Smooth muscle cell (in vitro differentiated cells): ENCODE data around the gene SMARCA4. TPM values are rescaled to one million over a fixed set of nuclear protein-coding genes. Genes with fewer than 3 reads are reported as not detected.

Experiments used
- DNase-seq: peaks from one replicate; lab custom pipeline; 2025; ENCODE audit not compliant: unreplicated experiment; lab: John Stamatoyannopoulos, UW
- H2AFZ ChIP-seq: fragments of 200-600 bp; sonication (generic); 2 replicates; pipeline ENCODE4 v1.6.0; 2016; ENCODE audit warnings: antibody characterized with exemption, low read depth, mild to moderate bottlenecking
- H3F3A ChIP-seq: fragments of 200-600 bp; sonication (generic); 2 replicates; pipeline ENCODE4 v1.6.0; 2017; ENCODE audit warnings: antibody characterized with exemption, low read depth
- H3K27ac ChIP-seq: fragments of 200-600 bp; sonication (generic); 2 replicates; pipeline ENCODE4 v1.5.1; 2016; ENCODE audit warnings: low read depth, mild to moderate bottlenecking
- H3K27me3 ChIP-seq: fragments of 200-600 bp; sonication (generic); 2 replicates; pipeline ENCODE4 v1.6.1; 2016; ENCODE audit warnings: low read depth, mild to moderate bottlenecking
- H3K36me3 ChIP-seq: fragments of 200-600 bp; sonication (generic); 2 replicates; pipeline ENCODE4 v1.5.1; 2016; ENCODE audit warnings: low read depth
- H3K4me1 ChIP-seq: fragments of 200-600 bp; sonication (generic); 2 replicates; pipeline ENCODE4 v1.5.1; 2016; ENCODE audit warnings: low read depth
- H3K4me2 ChIP-seq: fragments of 200-600 bp; sonication (generic); 2 replicates; pipeline ENCODE4 v1.6.0; 2016; ENCODE audit warnings: mild to moderate bottlenecking
- H3K4me3 ChIP-seq: fragments of 200-600 bp; sonication (generic); 2 replicates; pipeline ENCODE4 v1.5.1; 2016; ENCODE audit warnings: mild to moderate bottlenecking
- H3K79me2 ChIP-seq: fragments of 200-600 bp; sonication (generic); 2 replicates; pipeline ENCODE4 v1.6.0; 2016; ENCODE audit warnings: low read depth, mild to moderate bottlenecking
- H3K9ac ChIP-seq: fragments of 200-600 bp; sonication (generic); 2 replicates; pipeline ENCODE4 v1.6.0; 2016; ENCODE audit warnings: low read depth
- H3K9me3 ChIP-seq: fragments of 200-600 bp; sonication (generic); replicated peaks from 2 replicates; pipeline ENCODE4 v1.5.1; 2016; ENCODE audit warnings: low read depth
- H4K20me1 ChIP-seq: fragments of 200-600 bp; sonication (generic); 2 replicates; pipeline ENCODE4 v1.6.0; 2016; ENCODE audit warnings: low read depth
- CTCF ChIP-seq: fragments of 200-600 bp; sonication (generic); IDR thresholded peaks from 2 replicates; pipeline ENCODE4 v1.5.1; 2017; ENCODE audit warnings: borderline replicate concordance, mild to moderate bottlenecking, antibody characterized with exemption; ENCODE audit not compliant: insufficient read depth, poor library complexity, severe bottlenecking
- WGBS: methylation state at CpG from one replicate; pipeline ENCODE4 v1.1.7; 2016; ENCODE audit warnings: low lambda C conversion rate; 5-methylcytosine and 5-hydroxymethylcytosine counted together
- polyA plus RNA-seq: library from polyadenylated mRNA; unstranded; fragments of >200 nt; fragmentation: Nextera tagmentation; extraction: Ambion mirVana; gene quantifications from 2 replicates; pipeline ENCODE4 v1.2.1, GENCODE V29; 2016
- total RNA-seq: library from RNA; depleted of rRNA; stranded (reverse); fragments of >200 nt; gene quantifications from 2 replicates; pipeline ENCODE4 v1.2.3, GENCODE V29; 2014

The SMARCA4 gene
- total and polyA plus RNA-seq, 2 experiments from 2014 or later = 59.6 to 100 TPM

DNA sequence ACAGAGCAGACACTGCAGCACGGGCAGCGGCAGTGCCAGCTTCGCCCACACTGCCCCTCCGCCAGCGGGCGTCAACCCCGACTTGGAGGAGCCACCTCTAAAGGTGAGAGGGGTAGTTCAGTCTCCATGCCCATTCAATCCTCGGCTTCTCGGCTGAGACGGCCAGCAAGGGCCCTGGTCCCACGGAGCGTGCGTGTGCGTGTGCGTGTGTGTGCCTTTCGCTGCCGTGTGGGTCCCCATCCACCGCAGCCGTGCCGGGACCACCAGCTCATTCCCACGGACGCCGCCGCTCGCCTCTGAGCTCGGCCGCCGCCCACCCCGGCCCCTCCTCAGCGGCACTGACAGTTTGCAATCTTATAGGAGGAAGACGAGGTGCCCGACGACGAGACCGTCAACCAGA is 72.9 kb downstream of the SMARCA4 start:
- Histone ChIP-seq H4K20me1 (peaks cover 29% of the 10 kb centered on the region), H3K27ac (no peak overlapping the region), H3K27me3 (no peaks in the 10 kb centered on the region), H3K4me2 (no peak overlapping the region), H3K79me2 (peaks cover 10% of the 10 kb centered on the region), H3K4me3 (no peak overlapping the region), H3K36me3 (peaks cover 12% of the 10 kb centered on the region), H3K9me3 (no peaks in the 10 kb centered on the region), H3K4me1 (no peaks in the 10 kb centered on the region), H3K9ac (no peak overlapping the region), H2AFZ (no peak overlapping the region), H3F3A (no peaks in the 10 kb centered on the region)
- no peak for TF ChIP-seq CTCF
- WGBS = 98% methylated on average over 35 of the region's 35 CpGs
- DNase-seq = no peak

DNA sequence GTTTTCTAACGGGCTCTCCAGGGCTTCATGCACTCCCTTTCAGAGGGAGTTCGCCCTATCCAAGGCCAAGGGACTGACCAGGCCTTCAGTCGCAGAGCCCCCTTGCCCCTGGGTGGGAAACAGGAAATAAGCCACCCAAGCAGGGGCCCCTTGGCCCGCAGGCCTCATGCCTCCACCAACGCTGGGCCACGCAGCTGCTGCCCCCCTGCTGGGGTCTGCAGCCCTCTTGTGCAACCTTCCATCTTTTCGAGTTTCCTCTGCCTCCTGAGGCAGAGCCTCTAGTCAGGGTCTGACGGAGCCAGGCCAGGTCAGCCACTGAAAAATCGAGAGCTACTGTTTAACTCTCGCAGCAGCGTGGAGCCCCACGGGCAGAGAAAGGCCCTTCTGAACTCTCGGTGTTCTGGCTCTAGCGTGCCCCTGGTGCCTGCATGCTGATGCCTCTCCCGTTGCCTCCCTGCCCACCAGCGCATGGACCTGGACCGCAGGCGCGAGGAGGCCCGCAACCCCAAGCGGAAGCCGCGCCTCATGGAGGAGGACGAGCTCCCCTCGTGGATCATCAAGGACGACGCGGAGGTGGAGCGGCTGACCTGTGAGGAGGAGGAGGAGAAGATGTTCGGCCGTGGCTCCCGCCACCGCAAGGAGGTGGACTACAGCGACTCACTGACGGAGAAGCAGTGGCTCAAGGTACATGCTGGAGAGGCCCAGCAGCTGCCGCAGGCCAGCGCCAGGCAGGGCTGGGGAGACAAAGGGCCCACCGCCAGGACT is 73.8 kb downstream of the SMARCA4 start:
- Histone ChIP-seq H3F3A (no peaks in the 10 kb centered on the region), H3K27ac (no peak overlapping the region), H2AFZ (no peak overlapping the region), H3K4me3 (no peak overlapping the region), H3K36me3 (peaks cover 12% of the 10 kb centered on the region), H3K4me1 (no peaks in the 10 kb centered on the region), H3K27me3 (no peaks in the 10 kb centered on the region), H3K4me2 (no peak overlapping the region), H3K79me2 (peaks cover 10% of the 10 kb centered on the region), H4K20me1 (peaks cover 29% of the 10 kb centered on the region), H3K9ac (no peak overlapping the region), H3K9me3 (no peaks in the 10 kb centered on the region)
- 93% methylated on average over 38 of the region's 38 CpGs for WGBS
- no peak for TF ChIP-seq CTCF
- DNase-seq = no peak

- Histone ChIP-seq H2AFZ (no peak overlapping the region), H3F3A (no peaks in the 10 kb centered on the region), H3K4me2 (no peak overlapping the region), H3K27ac (no peak overlapping the region), H3K4me3 (no peak overlapping the region), H3K36me3 (peaks cover 12% of the 10 kb centered on the region), H3K79me2 (peaks cover 10% of the 10 kb centered on the region), H4K20me1 (peaks cover 29% of the 10 kb centered on the region), H3K27me3 (no peaks in the 10 kb centered on the region), H3K4me1 (no peaks in the 10 kb centered on the region), H3K9me3 (no peaks in the 10 kb centered on the region), H3K9ac (no peak overlapping the region)
- peak; percentile 28 for DNase-seq
- WGBS = 71% methylated on average over 15 of the region's 15 CpGs
- TF ChIP-seq CTCF = peak; percentile 76
These were observed 74.9 kb downstream of the SMARCA4 start for GRCh38 chr19:11035441-11036377.
